HepG2 (cell line): ENCODE data around the gene SLC50A1. TPM values are rescaled to one million over a fixed set of nuclear protein-coding genes. Genes with fewer than 3 reads are reported as not detected.

ENCODE experiments used
- CHD2 ChIP-seq: IDR thresholded peaks from 2 replicates; pipeline ENCODE4 v1.6.1; 2011; ENCODE audit warnings: low read depth, low read length, improper control_type of control experiment
- IRF2 ChIP-seq: IDR thresholded peaks from 2 replicates; pipeline ENCODE4 v1.6.1; 2018; ENCODE audit warnings: missing genetic modification reagents, missing compliant biosample characterization
- KLF11 ChIP-seq: IDR thresholded peaks from 2 replicates; pipeline ENCODE4 v1.6.1; 2016; ENCODE audit warnings: missing compliant biosample characterization
- PHF5A ChIP-seq: IDR thresholded peaks from one replicate; pipeline ENCODE4 v1.6.1; 2018; ENCODE audit warnings: low read depth, missing genetic modification reagents; ENCODE audit not compliant: unreplicated experiment
- RBM39 ChIP-seq: fragments of 200-400 bp; formaldehyde crosslinking; IDR thresholded peaks from one replicate; pipeline ENCODE4 v1.6.1; 2018; ENCODE audit warnings: antibody characterized with exemption, mild to moderate bottlenecking, low read depth, low read length; ENCODE audit not compliant: poor library complexity, severe bottlenecking
- RXRA ChIP-seq: sonication (generic); formaldehyde crosslinking; IDR thresholded peaks from 2 replicates; pipeline ENCODE4 v1.5.1; 2020; ENCODE audit warnings: missing genetic modification reagents
- SALL1 ChIP-seq: sonication (generic); formaldehyde crosslinking; IDR thresholded peaks from 2 replicates; pipeline ENCODE4 v1.8.0; 2022; ENCODE audit warnings: mild to moderate bottlenecking, missing genetic modification reagents
- TP53 ChIP-seq: sonication (generic); formaldehyde crosslinking; conservative IDR thresholded peaks from 2 replicates; pipeline ENCODE4 v1.4.0; 2020; ENCODE audit warnings: missing genetic modification reagents
- ZNF337 ChIP-seq: sonication (generic); formaldehyde crosslinking; IDR thresholded peaks from 2 replicates; pipeline ENCODE4 v1.5.1; 2020; ENCODE audit warnings: missing genetic modification reagents, low read depth, mild to moderate bottlenecking, borderline replicate concordance
- ZNF543 ChIP-seq: sonication (generic); formaldehyde crosslinking; IDR thresholded peaks from 2 replicates; pipeline ENCODE4 v1.4.0; 2020; ENCODE audit warnings: mild to moderate bottlenecking, missing genetic modification reagents
- ZSCAN21 ChIP-seq: sonication (generic); formaldehyde crosslinking; IDR thresholded peaks from 2 replicates; pipeline ENCODE4 v1.8.0; 2022; ENCODE audit warnings: mild to moderate bottlenecking, missing genetic modification reagents, moderate library complexity, borderline replicate concordance
- polyA plus RNA-seq, 8 experiments: library from polyadenylated mRNA; depleted of rRNA in 3 of 8; stranded (reverse) in 7 of 8; unstranded in 1 of 8; fragments of >200 nt; fragmentation: Illumina TruSeq in 4 of 8; extraction: Trizol in 4 of 8; gene quantifications; 2 replicates each; pipeline versions ENCODE4 v1.2.1 to v1.2.3, GENCODE V29; 2011 to 2016; ENCODE audit warnings: low read depth in 4 of 8, missing spikeins in 1 of 8, mixed read lengths in 1 of 8; ENCODE audit not compliant: insufficient read depth in 1 of 8
- total RNA-seq, 5 experiments: library from RNA; depleted of rRNA; stranded (reverse); fragments of >200 nt; fragmentation: Illumina TruSeq; extraction: Trizol; gene quantifications; 2 replicates each; pipeline ENCODE4 v1.2.3, GENCODE V29; 2016; ENCODE audit warnings: low read depth in 1 of 5
- TF ChIP-seq, protein P1 (sequence below): sonication (generic); formaldehyde crosslinking; IDR thresholded peaks from one replicate; pipeline ENCODE4 v1.5.1; 2020; ENCODE audit warnings: mild to moderate bottlenecking, missing genetic modification reagents; ENCODE audit errors: not compliant biosample characterization
- TF ChIP-seq, protein P2 (sequence below): IDR thresholded peaks from 2 replicates; pipeline ENCODE4 v1.6.1; 2018; ENCODE audit warnings: missing genetic modification reagents
- TF ChIP-seq, protein P3 (sequence below): sonication (generic); formaldehyde crosslinking; IDR thresholded peaks from 2 replicates; pipeline ENCODE4 v1.8.0; 2023; ENCODE audit warnings: mild to moderate bottlenecking, missing genetic modification reagents
- TF ChIP-seq, protein P4 (sequence below): sonication (generic); formaldehyde crosslinking; IDR thresholded peaks from 2 replicates; pipeline ENCODE4 v1.8.1; 2022; ENCODE audit warnings: mild to moderate bottlenecking, missing genetic modification reagents
- TF ChIP-seq, protein P5 (sequence below): sonication (generic); formaldehyde crosslinking; IDR thresholded peaks from 2 replicates; pipeline ENCODE4 v1.4.0; 2020; ENCODE audit warnings: missing genetic modification reagents; ENCODE audit errors: not compliant biosample characterization

The SLC50A1 gene
- total and polyA plus RNA-seq, 2 of the 13 experiments (the other 11 are each of a cell fraction or from before 2014, with no cell fraction given): 22.5 to 46.8 TPM

DNA sequence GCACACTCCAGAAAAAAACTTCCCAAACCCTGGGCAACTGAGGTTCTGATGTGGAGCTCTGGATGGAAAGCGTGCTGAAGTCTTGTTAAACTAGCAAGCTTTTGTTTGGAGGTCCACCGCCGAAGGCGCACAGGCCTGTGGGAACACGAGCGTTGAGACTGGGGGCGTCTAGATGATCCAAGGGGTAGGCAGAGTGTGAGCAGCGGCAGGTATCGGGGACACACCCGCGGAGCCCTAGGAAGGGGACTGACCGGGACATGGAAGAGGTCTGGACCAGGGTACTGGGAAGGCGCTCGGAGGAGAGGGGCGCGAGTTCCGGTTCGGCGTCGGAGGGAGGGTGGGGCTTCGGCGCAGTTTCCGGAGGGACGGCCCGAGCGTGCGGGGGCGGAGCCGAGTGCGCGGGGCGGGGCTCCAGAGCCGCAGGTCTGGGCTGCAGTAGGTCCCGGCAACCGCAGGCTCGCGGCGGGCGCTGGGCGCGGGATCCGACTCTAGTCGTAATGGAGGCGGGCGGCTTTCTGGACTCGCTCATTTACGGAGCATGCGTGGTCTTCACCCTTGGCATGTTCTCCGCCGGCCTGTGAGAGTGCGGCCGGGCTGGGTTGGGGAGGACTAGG is at the start of gene SLC50A1 (continued):
- TF ChIP-seq, protein P1, sequence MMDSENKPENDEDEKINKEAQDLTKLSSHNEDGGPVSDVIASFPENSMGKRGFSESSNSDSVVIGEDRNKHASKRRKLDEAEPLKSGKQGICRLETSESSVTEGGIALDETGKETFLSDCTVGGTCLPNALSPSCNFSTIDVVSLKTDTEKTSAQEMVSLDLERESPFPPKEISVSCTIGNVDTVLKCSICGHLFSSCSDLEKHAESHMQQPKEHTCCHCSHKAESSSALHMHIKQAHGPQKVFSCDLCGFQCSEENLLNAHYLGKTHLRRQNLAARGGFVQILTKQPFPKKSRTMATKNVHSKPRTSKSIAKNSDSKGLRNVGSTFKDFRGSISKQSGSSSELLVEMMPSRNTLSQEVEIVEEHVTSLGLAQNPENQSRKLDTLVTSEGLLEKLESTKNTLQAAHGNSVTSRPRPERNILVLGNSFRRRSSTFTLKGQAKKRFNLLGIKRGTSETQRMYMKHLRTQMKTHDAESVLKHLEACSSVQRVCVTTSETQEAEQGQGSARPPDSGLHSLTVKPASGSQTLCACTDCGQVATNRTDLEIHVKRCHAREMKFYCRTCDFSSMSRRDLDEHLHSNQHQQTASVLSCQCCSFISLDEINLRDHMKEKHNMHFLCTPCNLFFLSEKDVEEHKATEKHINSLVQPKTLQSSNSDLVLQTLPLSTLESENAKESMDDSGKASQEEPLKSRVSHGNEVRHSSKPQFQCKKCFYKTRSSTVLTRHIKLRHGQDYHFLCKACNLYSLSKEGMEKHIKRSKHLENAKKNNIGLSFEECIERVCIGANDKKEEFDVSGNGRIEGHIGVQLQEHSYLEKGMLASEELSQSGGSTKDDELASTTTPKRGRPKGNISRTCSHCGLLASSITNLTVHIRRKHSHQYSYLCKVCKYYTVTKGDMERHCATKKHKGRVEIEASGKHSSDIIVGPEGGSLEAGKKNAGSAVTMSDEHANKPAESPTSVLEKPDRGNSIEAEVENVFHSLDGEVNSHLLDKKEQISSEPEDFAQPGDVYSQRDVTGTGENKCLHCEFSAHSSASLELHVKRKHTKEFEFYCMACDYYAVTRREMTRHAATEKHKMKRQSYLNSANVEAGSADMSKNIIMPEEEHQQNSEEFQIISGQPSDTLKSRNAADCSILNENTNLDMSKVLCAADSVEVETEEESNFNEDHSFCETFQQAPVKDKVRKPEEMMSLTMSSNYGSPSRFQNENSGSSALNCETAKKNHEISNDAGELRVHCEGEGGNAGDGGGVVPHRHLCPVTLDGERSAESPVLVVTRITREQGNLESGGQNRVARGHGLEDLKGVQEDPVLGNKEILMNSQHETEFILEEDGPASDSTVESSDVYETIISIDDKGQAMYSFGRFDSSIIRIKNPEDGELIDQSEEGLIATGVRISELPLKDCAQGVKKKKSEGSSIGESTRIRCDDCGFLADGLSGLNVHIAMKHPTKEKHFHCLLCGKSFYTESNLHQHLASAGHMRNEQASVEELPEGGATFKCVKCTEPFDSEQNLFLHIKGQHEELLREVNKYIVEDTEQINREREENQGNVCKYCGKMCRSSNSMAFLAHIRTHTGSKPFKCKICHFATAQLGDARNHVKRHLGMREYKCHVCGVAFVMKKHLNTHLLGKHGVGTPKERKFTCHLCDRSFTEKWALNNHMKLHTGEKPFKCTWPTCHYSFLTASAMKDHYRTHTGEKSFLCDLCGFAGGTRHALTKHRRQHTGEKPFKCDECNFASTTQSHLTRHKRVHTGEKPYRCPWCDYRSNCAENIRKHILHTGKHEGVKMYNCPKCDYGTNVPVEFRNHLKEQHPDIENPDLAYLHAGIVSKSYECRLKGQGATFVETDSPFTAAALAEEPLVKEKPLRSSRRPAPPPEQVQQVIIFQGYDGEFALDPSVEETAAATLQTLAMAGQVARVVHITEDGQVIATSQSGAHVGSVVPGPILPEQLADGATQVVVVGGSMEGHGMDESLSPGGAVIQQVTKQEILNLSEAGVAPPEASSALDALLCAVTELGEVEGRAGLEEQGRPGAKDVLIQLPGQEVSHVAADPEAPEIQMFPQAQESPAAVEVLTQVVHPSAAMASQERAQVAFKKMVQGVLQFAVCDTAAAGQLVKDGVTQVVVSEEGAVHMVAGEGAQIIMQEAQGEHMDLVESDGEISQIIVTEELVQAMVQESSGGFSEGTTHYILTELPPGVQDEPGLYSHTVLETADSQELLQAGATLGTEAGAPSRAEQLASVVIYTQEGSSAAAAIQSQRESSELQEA (CRISPR knock-in tag): peak; percentile 31
- TF ChIP-seq ZSCAN21 (CRISPR knock-in tag) (peak; percentile 80; the same call in 1 of the 2 replicates), RXRA (CRISPR knock-in tag) (no peak; the same call in 1 of the 2 replicates), SALL1 (peak; percentile 58), IRF2 (no peak; the same call in 1 of the 2 replicates), TP53 (no peak), ZNF337 (CRISPR knock-in tag) (peak; percentile 87), CHD2 (peak; percentile 48; the same call in 1 of the 2 replicates), PHF5A (CRISPR knock-in tag) (no peak), KLF11 (peak; percentile 75; the same call in 1 of the 2 replicates), ZNF543 (peak; percentile 71; the same call in 1 of the 2 replicates), RBM39 (peak; percentile 87)
- TF ChIP-seq, protein P2, sequence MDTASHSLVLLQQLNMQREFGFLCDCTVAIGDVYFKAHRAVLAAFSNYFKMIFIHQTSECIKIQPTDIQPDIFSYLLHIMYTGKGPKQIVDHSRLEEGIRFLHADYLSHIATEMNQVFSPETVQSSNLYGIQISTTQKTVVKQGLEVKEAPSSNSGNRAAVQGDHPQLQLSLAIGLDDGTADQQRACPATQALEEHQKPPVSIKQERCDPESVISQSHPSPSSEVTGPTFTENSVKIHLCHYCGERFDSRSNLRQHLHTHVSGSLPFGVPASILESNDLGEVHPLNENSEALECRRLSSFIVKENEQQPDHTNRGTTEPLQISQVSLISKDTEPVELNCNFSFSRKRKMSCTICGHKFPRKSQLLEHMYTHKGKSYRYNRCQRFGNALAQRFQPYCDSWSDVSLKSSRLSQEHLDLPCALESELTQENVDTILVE (CRISPR knock-in tag): peak; percentile 49; the same call in 1 of the 2 replicates
- TF ChIP-seq, protein P3, sequence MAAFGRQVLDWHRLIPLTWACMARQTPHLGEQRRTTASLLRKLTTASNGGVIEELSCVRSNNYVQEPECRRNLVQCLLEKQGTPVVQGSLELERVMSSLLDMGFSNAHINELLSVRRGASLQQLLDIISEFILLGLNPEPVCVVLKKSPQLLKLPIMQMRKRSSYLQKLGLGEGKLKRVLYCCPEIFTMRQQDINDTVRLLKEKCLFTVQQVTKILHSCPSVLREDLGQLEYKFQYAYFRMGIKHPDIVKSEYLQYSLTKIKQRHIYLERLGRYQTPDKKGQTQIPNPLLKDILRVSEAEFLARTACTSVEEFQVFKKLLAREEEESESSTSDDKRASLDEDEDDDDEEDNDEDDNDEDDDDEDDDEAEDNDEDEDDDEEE: no peak
- TF ChIP-seq, protein P4, sequence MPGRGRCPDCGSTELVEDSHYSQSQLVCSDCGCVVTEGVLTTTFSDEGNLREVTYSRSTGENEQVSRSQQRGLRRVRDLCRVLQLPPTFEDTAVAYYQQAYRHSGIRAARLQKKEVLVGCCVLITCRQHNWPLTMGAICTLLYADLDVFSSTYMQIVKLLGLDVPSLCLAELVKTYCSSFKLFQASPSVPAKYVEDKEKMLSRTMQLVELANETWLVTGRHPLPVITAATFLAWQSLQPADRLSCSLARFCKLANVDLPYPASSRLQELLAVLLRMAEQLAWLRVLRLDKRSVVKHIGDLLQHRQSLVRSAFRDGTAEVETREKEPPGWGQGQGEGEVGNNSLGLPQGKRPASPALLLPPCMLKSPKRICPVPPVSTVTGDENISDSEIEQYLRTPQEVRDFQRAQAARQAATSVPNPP (CRISPR knock-in tag): 0 out of 2 replicates have a peak, but pooled peaks have one; percentile 43
- TF ChIP-seq, protein P5, sequence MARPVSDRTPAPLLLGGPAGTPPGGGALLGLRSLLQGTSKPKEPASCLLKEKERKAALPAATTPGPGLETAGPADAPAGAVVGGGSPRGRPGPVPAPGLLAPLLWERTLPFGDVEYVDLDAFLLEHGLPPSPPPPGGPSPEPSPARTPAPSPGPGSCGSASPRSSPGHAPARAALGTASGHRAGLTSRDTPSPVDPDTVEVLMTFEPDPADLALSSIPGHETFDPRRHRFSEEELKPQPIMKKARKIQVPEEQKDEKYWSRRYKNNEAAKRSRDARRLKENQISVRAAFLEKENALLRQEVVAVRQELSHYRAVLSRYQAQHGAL (CRISPR knock-in tag): peak; percentile 50
